GM12878 (cell line): ENCODE measurements around the gene NGRN. TPM values are rescaled to one million over a fixed set of nuclear protein-coding genes. Genes with fewer than 3 reads are reported as not detected.

ENCODE experiments used
- ATAC-seq: fragments of 200-7000 bp; cut with Tn5 transposase; 3 replicates; pipeline ENCODE4 v1.9.1; 2020; ENCODE audit warnings: mild to moderate bottlenecking, moderate library complexity
- BruUV-seq: library from RNA; stranded (reverse); fragments of 400-500 nt; replicated peaks from 2 replicates; lab custom pipeline; 2021; lab: Mats Ljungman, UMichigan
- CTCF ChIA-PET: fragments of 300-600 bp; sonication (Branson Sonifier 250); formaldehyde crosslinking; extraction: SDS; loops from one replicate; lab custom pipeline; 2021; ENCODE audit warnings: inconsistent platforms; lab: Yijun Ruan, JAX
- POLR2A ChIA-PET: fragments of 350-600 bp; formaldehyde crosslinking; extraction: SDS; loops from one replicate; lab custom pipeline; 2021; ENCODE audit warnings: inconsistent platforms; lab: Charles Lee
- RAD21 ChIA-PET: fragments of 300-600 bp; sonication (Branson Sonifier 250); formaldehyde crosslinking; loops from one replicate; lab custom pipeline; 2023; ENCODE audit warnings: antibody characterized with exemption; ENCODE audit not compliant: unreplicated experiment; lab: Charles Lee
- SMC1A ChIA-PET: fragments of 300-600 bp; sonication (Branson Sonifier 250); formaldehyde crosslinking; loops from one replicate; lab custom pipeline; 2023; ENCODE audit not compliant: unreplicated experiment, uncharacterized antibody; lab: Charles Lee
- DNase-seq: peaks from one replicate; pipeline ENCODE4 v3.0.0-alpha.2; 2011; ENCODE audit warnings: low read depth, low spot score
- FAIRE-seq: peaks from 3 replicates; lab custom pipeline; 2011; peaks lifted over from hg19 to GRCh38; lab: Jason Lieb, UNC
- H2AFZ ChIP-seq: 2 replicates; pipeline ENCODE4 v1.6.0; 2011; ENCODE audit warnings: low read depth, low read length, control low read depth; ENCODE audit not compliant: control insufficient read depth
- H3K27ac ChIP-seq: 2 replicates; pipeline ENCODE4 v1.5.1; 2011; ENCODE audit warnings: control low read depth; ENCODE audit not compliant: control insufficient read depth, insufficient read depth
- H3K27me3 ChIP-seq, 2 experiments: replicated peaks in 1 of 2; 2 replicates each; pipeline versions ENCODE4 v1.6.0 to v1.6.1; 2011; ENCODE audit warnings: low read length in 1 of 2; ENCODE audit not compliant: control insufficient read depth in 2 of 2, insufficient read depth in 2 of 2
- H3K36me3 ChIP-seq, 2 experiments: 2 replicates each; pipeline ENCODE4 v1.5.1; 2011; ENCODE audit warnings: low read length in 1 of 2; ENCODE audit not compliant: control insufficient read depth in 2 of 2, insufficient read depth in 2 of 2
- H3K4me1 ChIP-seq: 2 replicates; pipeline ENCODE4 v1.6.1; 2011; ENCODE audit warnings: mild to moderate bottlenecking, low read length, moderate library complexity, mixed read lengths; ENCODE audit not compliant: control insufficient read depth, insufficient read depth
- H3K4me2 ChIP-seq: 2 replicates; pipeline ENCODE4 v1.6.0; 2011; ENCODE audit warnings: control low read depth; ENCODE audit not compliant: control insufficient read depth, insufficient read depth
- H3K4me3 ChIP-seq: fragments of 200-600 bp; sonication (generic); 2 replicates; pipeline ENCODE4 v1.5.1; 2016
- H3K79me2 ChIP-seq: 2 replicates; pipeline ENCODE4 v1.6.0; 2011; ENCODE audit warnings: low read length; ENCODE audit not compliant: control insufficient read depth, insufficient read depth
- H3K9ac ChIP-seq: 2 replicates; pipeline ENCODE4 v1.8.0; 2011; ENCODE audit warnings: low read length, control low read depth, mixed read lengths; ENCODE audit not compliant: control insufficient read depth, insufficient read depth
- H3K9me3 ChIP-seq: replicated peaks from 3 replicates; pipeline ENCODE4 v1.5.1; 2011; ENCODE audit warnings: mild to moderate bottlenecking, low read length; ENCODE audit not compliant: control insufficient read depth, insufficient read depth
- H4K20me1 ChIP-seq: 2 replicates; pipeline ENCODE4 v1.6.0; 2011; ENCODE audit not compliant: control insufficient read depth, insufficient read depth
- BRCA1 ChIP-seq: IDR thresholded peaks from 2 replicates; pipeline ENCODE4 v1.6.1; 2011; ENCODE audit warnings: low read depth, low read length, improper control_type of control experiment
- CBFB ChIP-seq: IDR thresholded peaks from 2 replicates; pipeline ENCODE4 v1.6.1; 2016; ENCODE audit warnings: antibody characterized with exemption, low read depth
- CHD2 ChIP-seq: IDR thresholded peaks from 2 replicates; pipeline ENCODE4 v1.6.1; 2011; ENCODE audit warnings: low read depth, low read length, improper control_type of control experiment, borderline replicate concordance
- ELK1 ChIP-seq: IDR thresholded peaks from 2 replicates; pipeline ENCODE4 v1.6.1; 2012; ENCODE audit warnings: low read depth, low read length, improper control_type of control experiment
- EP300 ChIP-seq, 2 experiments: fragments of 150-350 bp in 1 of 2; IDR thresholded peaks; 2 replicates each; pipeline ENCODE4 v1.6.1; 2011 to 2012; ENCODE audit warnings: low read depth in 2 of 2, low read length in 2 of 2, borderline replicate concordance in 1 of 2, improper control_type of control experiment in 1 of 2, inconsistent platforms in 1 of 2; ENCODE audit not compliant: control insufficient read depth in 1 of 2
- GATAD2B ChIP-seq: fragments of 450-650 bp; conservative IDR thresholded peaks from 2 replicates; pipeline ENCODE4 v1.6.1; 2017; ENCODE audit warnings: low read depth, mild to moderate bottlenecking, moderate library complexity
- HCFC1 ChIP-seq: fragments of 150-350 bp; IDR thresholded peaks from 2 replicates; pipeline ENCODE4 v1.6.1; 2014; ENCODE audit warnings: low read length
- IKZF1 ChIP-seq: fragments of 450-650 bp; conservative IDR thresholded peaks from 2 replicates; pipeline ENCODE4 v1.6.1; 2017; ENCODE audit warnings: antibody characterized with exemption, mild to moderate bottlenecking
- IRF4 ChIP-seq: IDR thresholded peaks from 2 replicates; pipeline ENCODE4 v1.6.1; 2011; ENCODE audit warnings: low read depth, low read length
- MEF2B ChIP-seq: fragments of 450-650 bp; IDR thresholded peaks from 2 replicates; pipeline ENCODE4 v1.6.1; 2018; ENCODE audit warnings: mild to moderate bottlenecking, moderate library complexity; ENCODE audit not compliant: partially characterized antibody, poor library complexity, severe bottlenecking
- PKNOX1 ChIP-seq: fragments of 450-650 bp; IDR thresholded peaks from 2 replicates; pipeline ENCODE4 v1.6.1; 2016; ENCODE audit warnings: mild to moderate bottlenecking
- POLR2A ChIP-seq: IDR thresholded peaks from 2 replicates; pipeline ENCODE4 v1.6.1; 2011; ENCODE audit warnings: low read depth, mild to moderate bottlenecking, low read length
- RBBP5 ChIP-seq: fragments of 200-600 bp; sonication (generic); conservative IDR thresholded peaks from 2 replicates; pipeline ENCODE4 v1.6.1; 2016
- SP1 ChIP-seq: IDR thresholded peaks from one replicate; pipeline ENCODE4 v1.6.1; 2011; ENCODE audit warnings: low read depth, low read length
- USF2 ChIP-seq: IDR thresholded peaks from 2 replicates; pipeline ENCODE4 v1.6.1; 2011; ENCODE audit warnings: low read depth, low read length, improper control_type of control experiment, borderline replicate concordance
- ZBED1 ChIP-seq: IDR thresholded peaks from 2 replicates; pipeline ENCODE4 v1.6.1; 2016; ENCODE audit warnings: borderline replicate concordance
- ZZZ3 ChIP-seq: IDR thresholded peaks from 2 replicates; pipeline ENCODE4 v1.6.1; 2011; ENCODE audit warnings: low read depth; ENCODE audit not compliant: control insufficient read depth, insufficient read length
- WGBS: methylation state at CpG from one replicate; pipeline ENCODE4 v1.1.6; 2016; ENCODE audit warnings: low lambda C conversion rate; ENCODE audit not compliant: insufficient replicate concordance, insufficient coverage; ENCODE audit errors: missing lambda C conversion rate; 5-methylcytosine and 5-hydroxymethylcytosine counted together
- in situ Hi-C: fragments of 300-500 bp; cut with MboI; formaldehyde crosslinking; loops from 9 replicates; pipeline ENCODE4 v1.14.3; 2018; ENCODE audit warnings: mixed read lengths
- intact Hi-C: fragments of 100-400 bp; cut with micrococcal nuclease; formaldehyde crosslinking; loops from one replicate; pipeline ENCODE4 v1.14.2; 2022; ENCODE audit not compliant: unreplicated experiment
- polyA plus RNA-seq, 11 experiments: library from polyadenylated mRNA; depleted of rRNA in 4 of 11; unstranded in 6 of 11; stranded (reverse) in 5 of 11; fragments of >200 nt; fragmentation: Nextera tagmentation in 4 of 11; fragmentation: Illumina TruSeq in 1 of 11; extraction: Ambion mirVana in 4 of 11; extraction: Trizol in 1 of 11; gene quantifications; 1 replicate in 1 of 11; 2 replicates in 10 of 11; pipeline versions ENCODE4 v1.2.1 to v1.2.3, GENCODE V29; 2011 to 2016; ENCODE audit warnings: inconsistent platforms in 2 of 11, missing spikeins in 2 of 11, low read depth in 1 of 11
- total RNA-seq, 4 experiments: library from RNA; depleted of rRNA in 3 of 4; stranded (reverse); fragments of >200 nt in 3 of 4; fragmentation: Illumina TruSeq in 1 of 4; extraction: Trizol in 1 of 4; gene quantifications; 2 replicates each; pipeline versions ENCODE4 v1.2.1 to v1.2.3, GENCODE V29; 2013 to 2021
- TF ChIP-seq, protein P1 (sequence below): fragments of 450-650 bp; conservative IDR thresholded peaks from 2 replicates; pipeline ENCODE4 v1.6.1; 2017; ENCODE audit warnings: mild to moderate bottlenecking, moderate library complexity

The NGRN gene
- total and polyA plus RNA-seq, 10 of the 15 experiments (the other 5 are each of a cell fraction or from before 2014, with no cell fraction given): 5.8 to 31.3 (median 23.2) TPM

DNA sequence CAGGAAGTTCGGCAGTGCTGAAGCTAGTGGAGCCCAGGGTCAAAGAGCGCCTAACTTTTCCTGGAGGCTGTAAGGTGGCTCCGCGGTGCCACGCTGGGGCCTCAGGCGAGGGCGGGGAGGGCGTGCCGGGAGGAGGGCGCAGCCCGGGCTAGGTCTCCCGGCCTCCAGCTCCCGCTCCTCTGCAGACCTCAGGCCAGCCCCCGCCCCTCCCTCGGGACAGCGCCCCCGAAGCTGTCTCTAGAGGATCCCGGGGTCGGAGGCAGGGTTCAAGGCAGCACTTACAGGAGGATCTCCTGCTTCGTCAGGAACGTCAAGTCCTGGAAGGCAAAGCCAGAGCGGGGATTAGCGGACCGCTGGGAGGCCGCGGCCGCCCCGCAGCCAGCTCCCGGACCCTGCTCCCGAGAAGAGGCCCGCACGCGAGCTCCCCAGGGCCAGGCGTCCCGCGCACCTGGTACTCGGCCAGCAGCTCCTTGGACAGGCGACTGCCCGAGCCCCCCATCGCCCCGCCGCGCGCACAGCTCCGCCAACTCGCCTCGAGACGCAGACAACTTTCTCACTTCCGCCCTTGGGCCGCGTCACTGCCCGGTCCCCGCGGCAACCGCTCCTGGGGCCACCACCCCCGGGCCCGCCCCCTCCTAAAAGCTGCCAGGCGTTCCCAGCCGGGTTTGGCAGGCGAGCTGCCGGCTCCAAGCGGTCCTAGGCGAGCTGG, 31.9 kb upstream of the NGRN start, which contains the start of gene CIB1:
Gene CIB1 (minus strand): TSS at position 555 of the 709 bp plus-strand sequence. CDS start 56 bp downstream, at position 499.
- TSS peak; percentile 78 for BruUV-seq
- H3K36me3 ChIP-seq: peaks cover 8 to 16% of the 10 kb centered on the region in 2 experiments; a peak in 3 of 4 replicates
- in situ Hi-C loops (no loop called here), intact Hi-C loops (loop anchor here (2.0 to 5.0 kb wide), 6 partner anchors 25 to 429 kb away; partner anchors contain the start of gene AP3S2)
- peaks cover 19% of the 10 kb centered on the region for H3K79me2 ChIP-seq
- H3K9me3 ChIP-seq: no peaks in the 10 kb centered on the region
- ATAC-seq (peak; percentile 88), DNase-seq (no peak), FAIRE-seq (no peak)
- SMC1A ChIA-PET: interaction anchor here (0.6 to 4.5 kb wide), 24 partner anchors 9 to 87 kb away, joined by 3 to 70 read pairs (median 6); partner anchors contain the start of genes SEMA4B and TTLL13
- H2AFZ ChIP-seq: peak within 1 kb of the TSS; percentile 89
- RAD21 ChIA-PET: interaction anchor here (0.6 to 3.6 kb wide), 35 partner anchors 11 to 701 kb away, joined by 3 to 47 read pairs (median 4); partner anchors contain the start of genes AP3S2, HDDC3, NGRN and SEMA4B
- H4K20me1 ChIP-seq: no peaks in the 10 kb centered on the region
- peak within 1 kb of the TSS; percentile 85 for H3K9ac ChIP-seq
- no peaks in the 10 kb centered on the region for H3K27me3 ChIP-seq
- peak within 1 kb of the TSS; percentile 95 for H3K4me2 ChIP-seq
- POLR2A ChIA-PET: interaction anchor here (0.5 to 4.9 kb wide), 31 partner anchors 10 to 957 kb away, joined by 3 to 31 read pairs (median 5); partner anchors contain the start of genes IDH2, NGRN, SEMA4B and TTLL13
- peak within 1 kb of the TSS; percentile 79 for H3K4me3 ChIP-seq
- H3K4me1 ChIP-seq: peaks cover 28% of the 10 kb centered on the region
- WGBS: 1% methylated on average over 56 of the region's 63 CpGs
- CTCF ChIA-PET: interaction anchor here (0.6 to 4.8 kb wide), 21 partner anchors 12 to 451 kb away, joined by 3 to 38 read pairs (median 7); partner anchors contain the start of genes NGRN and SEMA4B
- peak within 1 kb of the TSS; percentile 85 for H3K27ac ChIP-seq
- TF ChIP-seq EP300 (IDR thresholded peaks at IDR 0.05; ENCODE audit: borderline replicate concordance in 1 of 2, control insufficient read depth in 1 of 2, low read depth in 2 of 2, low read length in 2 of 2) (peak in 1 of 2 experiments; percentile 8; a peak in 1 of 4 replicates), ZBED1 (no peak), GATAD2B (peak; percentile 42; the same call in 1 of the 2 replicates), HCFC1 (no peak), ELK1 (no peak), SP1 (no peak), MEF2B (peak; percentile 36), CHD2 (0 out of 2 replicates have a peak, but pooled peaks have one; percentile 27), IKZF1 (peak; percentile 71), ZZZ3 (no peak), POLR2A (peak; percentile 89), BRCA1 (no peak), CBFB (0 out of 2 replicates have a peak, but pooled peaks have one; percentile 17), PKNOX1 (peak; percentile 27; the same call in 1 of the 2 replicates), IRF4 (no peak), USF2 (no peak), RBBP5 (no peak)
- TF ChIP-seq, protein P1, sequence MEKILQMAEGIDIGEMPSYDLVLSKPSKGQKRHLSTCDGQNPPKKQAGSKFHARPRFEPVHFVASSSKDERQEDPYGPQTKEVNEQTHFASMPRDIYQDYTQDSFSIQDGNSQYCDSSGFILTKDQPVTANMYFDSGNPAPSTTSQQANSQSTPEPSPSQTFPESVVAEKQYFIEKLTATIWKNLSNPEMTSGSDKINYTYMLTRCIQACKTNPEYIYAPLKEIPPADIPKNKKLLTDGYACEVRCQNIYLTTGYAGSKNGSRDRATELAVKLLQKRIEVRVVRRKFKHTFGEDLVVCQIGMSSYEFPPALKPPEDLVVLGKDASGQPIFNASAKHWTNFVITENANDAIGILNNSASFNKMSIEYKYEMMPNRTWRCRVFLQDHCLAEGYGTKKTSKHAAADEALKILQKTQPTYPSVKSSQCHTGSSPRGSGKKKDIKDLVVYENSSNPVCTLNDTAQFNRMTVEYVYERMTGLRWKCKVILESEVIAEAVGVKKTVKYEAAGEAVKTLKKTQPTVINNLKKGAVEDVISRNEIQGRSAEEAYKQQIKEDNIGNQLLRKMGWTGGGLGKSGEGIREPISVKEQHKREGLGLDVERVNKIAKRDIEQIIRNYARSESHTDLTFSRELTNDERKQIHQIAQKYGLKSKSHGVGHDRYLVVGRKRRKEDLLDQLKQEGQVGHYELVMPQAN: peak; percentile 83
